GM18951 (cell line): ENCODE measurements around the gene DND1.
"Not testable (repeated sequence)": the region's sequence is repeated elsewhere in the genome, so short reads cannot be mapped to it uniquely, and the experiment has no call there.

ENCODE experiments used
- POLR2A ChIP-seq: IDR thresholded peaks from 4 replicates; pipeline ENCODE4 v1.6.1; 2011; ENCODE audit warnings: mild to moderate bottlenecking; ENCODE audit not compliant: insufficient read length, insufficient read depth; ENCODE audit errors: extremely low read depth
- in situ Hi-C: fragments of 300-500 bp; cut with MboI; formaldehyde crosslinking; loops from one replicate; pipeline ENCODE4 v1.12.0; 2022; ENCODE audit warnings: low sequenced_read_pairs, mixed read lengths, inconsistent platforms; ENCODE audit not compliant: unreplicated experiment

The DND1 gene

DNA sequence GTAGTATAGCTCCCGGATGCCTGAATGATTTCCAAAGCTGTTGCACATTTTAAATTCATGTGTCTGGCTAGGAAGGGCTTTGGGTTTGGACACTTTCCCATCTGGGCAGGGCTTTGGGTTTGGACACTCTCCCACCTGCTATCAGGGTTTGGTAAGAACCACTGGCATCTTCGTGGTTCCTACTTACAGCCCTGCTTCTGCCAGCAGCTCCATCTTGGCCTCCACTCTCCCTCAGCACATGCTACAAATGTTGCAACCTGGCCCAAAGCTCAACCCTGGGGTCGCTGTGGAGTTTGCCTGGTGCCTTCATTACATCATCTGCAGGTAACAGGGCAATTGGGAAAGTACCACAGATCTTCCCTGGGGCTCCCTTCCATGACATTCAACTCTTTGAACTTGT is 30.7 kb downstream of the DND1 start:
- in situ Hi-C loops, result no loop called here
- no peak for TF ChIP-seq POLR2A

- in situ Hi-C loops, result no loop called here
Measured at GRCh38 chr5:140641716-140642115, 31.7 kb downstream of the DND1 start.

GRCh38 chr5:140639148-140639981 is 34.0 kb downstream of the DND1 start, which contains the start of gene TMCO6:
Gene TMCO6, plus strand, starts transcription at chr5:140639451. Its CDS starts 77 bp downstream, at chr5:140639528.
- TF ChIP-seq POLR2A, result peak; percentile 86
- in situ Hi-C loops, result no loop called here

More at GRCh38 chr5:140641716-140642115, 31.7 kb downstream of the DND1 start:
- no peak for TF ChIP-seq POLR2A

DNA sequence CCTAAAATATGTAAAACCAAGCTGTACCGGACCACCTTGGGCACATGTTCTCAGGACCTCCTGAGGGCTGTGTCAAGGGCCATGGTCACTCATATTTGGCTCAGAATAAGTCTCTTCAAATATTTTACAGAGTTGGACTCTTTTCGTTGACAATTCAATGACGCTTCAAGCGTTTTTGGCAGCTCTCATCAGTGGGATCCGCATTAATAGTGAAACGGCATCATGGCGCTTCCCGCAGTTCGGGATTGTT is 34.6 kb downstream of the DND1 start:
- in situ Hi-C loops, result not testable (repeated sequence)

DNA sequence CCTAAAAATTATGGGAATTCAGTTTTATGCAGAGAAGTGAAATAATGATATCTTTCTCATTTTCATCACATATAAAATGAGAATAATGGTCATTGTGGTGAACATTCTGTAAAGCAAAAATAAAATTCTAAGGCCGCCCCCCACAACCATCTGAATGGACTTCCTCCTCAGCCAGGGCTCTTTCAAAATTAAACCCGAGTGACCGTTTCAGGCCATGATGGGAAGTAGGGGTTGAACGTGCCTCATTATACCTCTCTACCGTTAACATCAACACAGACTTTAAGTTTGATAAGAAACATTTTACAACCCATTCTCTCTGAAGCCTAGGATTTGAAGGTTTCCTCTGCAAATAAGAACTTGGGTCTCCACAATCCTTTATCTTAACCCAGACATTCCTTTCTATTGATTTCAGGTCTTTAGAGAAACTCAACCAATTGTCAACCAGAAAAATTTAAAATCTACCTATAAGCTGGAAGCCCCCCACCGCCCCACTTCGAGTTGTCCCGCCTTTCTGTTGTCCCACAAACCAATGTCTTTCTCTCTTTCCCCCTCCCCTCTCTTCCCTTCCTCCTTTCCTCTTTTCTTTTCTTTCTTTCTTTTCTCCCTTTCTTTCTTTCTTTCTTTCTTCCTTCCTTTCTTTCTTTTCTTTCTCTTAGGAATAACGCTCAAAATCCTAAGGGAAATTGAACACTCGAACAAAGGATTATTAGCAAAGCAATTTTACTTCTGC is 35.8 kb downstream of the DND1 start:
- in situ Hi-C loops, result no loop called here
- TF ChIP-seq POLR2A, result no peak

GRCh38 chr5:140635291-140636257 is 37.8 kb downstream of the DND1 start:
- in situ Hi-C loops, result no loop called here
- no peak for TF ChIP-seq POLR2A

DNA sequence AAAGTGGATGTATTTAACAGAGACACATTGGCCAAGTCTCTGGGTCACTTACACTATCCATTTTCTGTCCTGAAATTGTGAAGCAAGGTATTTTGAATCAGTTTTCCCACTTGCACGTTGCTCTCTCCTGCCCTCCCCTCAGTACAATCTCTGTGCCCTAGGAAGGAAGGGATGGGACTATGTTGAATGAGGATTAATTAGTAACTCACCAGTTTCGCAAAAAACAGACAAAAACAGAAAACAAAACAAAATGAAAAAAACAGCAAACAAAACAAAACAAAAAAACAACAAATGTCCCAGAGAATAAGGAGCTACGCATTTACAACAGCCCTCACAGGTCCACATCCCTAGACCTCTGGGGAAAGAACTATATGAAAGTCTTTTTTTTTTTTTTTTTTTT is 39.3 kb downstream of the DND1 start:
- in situ Hi-C loops, result no loop called here
- TF ChIP-seq POLR2A, result no peak

GRCh38 chr5:140633501-140633900 is 39.9 kb downstream of the DND1 start:
- TF ChIP-seq POLR2A, result no peak
- in situ Hi-C loops, result no loop called here

GRCh38 chr5:140633021-140633471 is 40.3 kb downstream of the DND1 start, which contains the start of gene CD14:
Gene CD14, minus strand, starts transcription at chr5:140633175. Its CDS starts 104 bp downstream, at chr5:140633071.
- in situ Hi-C loops, result no loop called here
- TF ChIP-seq POLR2A, result no peak

- in situ Hi-C loops, result no loop called here
- peak; percentile 24 for TF ChIP-seq POLR2A
Measured at GRCh38 chr5:140632366-140633020, 40.9 kb downstream of the DND1 start.

DNA sequence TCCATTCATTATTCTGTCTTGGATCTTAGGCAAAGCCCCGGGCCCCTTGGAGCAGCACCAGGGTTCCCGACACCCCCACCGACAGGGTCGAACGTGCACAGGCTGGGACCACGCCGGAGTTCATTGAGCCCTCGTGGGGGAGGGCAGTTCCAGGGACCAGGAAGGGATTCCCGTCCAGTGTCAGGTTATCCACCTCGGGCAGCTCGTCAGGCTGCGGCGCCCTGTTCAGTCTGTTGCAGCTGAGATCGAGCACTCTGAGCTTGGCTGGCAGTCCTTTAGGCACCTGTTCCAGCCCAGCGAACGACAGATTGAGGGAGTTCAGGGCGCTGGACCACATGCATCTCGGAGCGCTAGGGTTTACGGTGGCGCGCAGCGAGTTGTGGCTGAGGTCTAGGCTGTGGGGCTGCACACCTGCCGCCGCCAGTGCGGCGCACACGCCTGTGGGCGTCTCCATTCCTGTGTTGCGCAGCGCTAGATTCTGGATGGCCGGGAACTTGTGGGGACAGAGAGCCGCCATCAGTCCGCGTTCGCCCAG is 41.5 kb downstream of the DND1 start:
- TF ChIP-seq POLR2A, result no peak
- in situ Hi-C loops, result no loop called here

GRCh38 chr5:140631036-140631417 is 42.3 kb downstream of the DND1 start:
- in situ Hi-C loops, result no loop called here

More at GRCh38 chr5:140631036-140631417, 42.3 kb downstream of the DND1 start:
- no peak for TF ChIP-seq POLR2A
